ENCODE data around the gene PPIF.
A peak's percentile ranks its signal among the peaks of the same experiment; 100 is the strongest.
"Not testable (repeated sequence)": the region's sequence is repeated elsewhere in the genome, so short reads cannot be mapped to it uniquely, and the experiment has no call there.

Gene PPIF

GRCh38 chr10:79329529-79329928, 17.7 kb upstream of the PPIF start:
- FAIRE-seq: no peak

DNA sequence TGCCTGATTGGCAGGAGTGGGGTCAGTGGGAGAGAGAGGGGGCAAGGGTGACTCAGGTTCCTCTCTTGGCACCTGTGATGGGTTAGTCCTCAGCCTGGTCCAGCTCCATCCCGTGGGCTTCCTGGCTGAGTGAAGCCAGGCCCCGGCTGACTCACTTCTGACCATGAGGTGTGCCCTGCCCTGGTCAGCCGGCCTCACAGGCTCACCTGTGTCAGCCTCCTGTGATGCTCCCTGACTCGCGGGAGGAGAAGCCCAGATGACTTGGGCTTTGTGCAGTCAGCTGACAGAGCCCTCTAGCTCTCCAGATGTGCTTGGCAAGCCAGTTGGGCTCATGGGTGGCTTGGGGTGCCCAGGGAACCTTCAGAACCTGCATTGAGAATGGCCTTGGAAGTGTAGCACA, 16.0 kb upstream of the PPIF start:
- DNase-seq (ENCODE audit: low spot score) (peak; percentile 66), FAIRE-seq (no peak)

More at GRCh38 chr10:79329529-79329928, 17.7 kb upstream of the PPIF start:
- DNase-seq (ENCODE audit: low spot score): peak; percentile 65

DNA sequence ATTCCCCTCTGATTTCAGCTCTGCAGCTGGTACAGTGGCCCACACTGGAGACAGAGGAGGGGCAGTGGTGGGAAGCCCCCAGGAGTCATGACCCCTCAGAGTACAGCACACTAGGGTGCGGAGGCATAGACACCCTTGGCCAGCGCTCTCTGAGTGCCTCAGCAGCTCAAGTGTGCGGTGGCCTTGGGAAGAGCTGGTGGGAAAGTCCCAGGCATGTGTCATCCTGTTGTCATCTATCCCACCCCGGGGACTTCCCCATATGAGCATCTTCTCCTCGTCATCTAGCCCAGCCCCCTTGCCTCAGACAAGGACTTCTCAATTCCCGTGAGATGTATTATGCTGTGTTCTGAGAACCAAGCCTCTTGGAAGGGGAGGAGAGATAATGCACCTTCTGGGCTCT, 15.6 kb upstream of the PPIF start:
- peak; percentile 90 for FAIRE-seq

GRCh38 chr10:79332610-79333315, 14.5 kb upstream of the PPIF start:
- DNase-seq (ENCODE audit: low spot score); FAIRE-seq: not testable (repeated sequence)

More for the DNA sequence above, 15.6 kb upstream of the PPIF start:
- peak; percentile 99 for DNase-seq (ENCODE audit: low spot score)

- DNase-seq (ENCODE audit: low spot score): peak; percentile 86
- FAIRE-seq: peak; percentile 67
These were observed 13.8 kb upstream of the PPIF start for GRCh38 chr10:79333513-79333912.

DNA sequence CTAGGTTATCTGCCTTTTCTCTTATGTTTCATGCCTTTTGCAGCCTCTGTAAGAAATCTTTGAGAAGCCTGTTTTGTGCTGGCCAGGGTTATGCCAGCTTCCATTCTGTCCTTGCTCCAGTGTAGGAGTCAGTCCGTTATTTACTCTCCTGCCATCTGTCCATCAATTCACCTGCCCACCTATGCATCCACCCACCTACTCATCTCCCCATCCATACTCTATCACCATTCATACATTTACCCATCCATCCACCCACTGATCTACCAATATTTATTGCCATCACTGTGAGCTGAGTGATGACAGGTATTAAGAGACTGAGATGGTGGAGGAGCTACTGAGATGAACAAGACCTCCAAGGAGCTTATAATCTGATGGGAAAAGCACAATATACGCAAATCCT, 12.7 kb upstream of the PPIF start:
- no peak for FAIRE-seq

DNA sequence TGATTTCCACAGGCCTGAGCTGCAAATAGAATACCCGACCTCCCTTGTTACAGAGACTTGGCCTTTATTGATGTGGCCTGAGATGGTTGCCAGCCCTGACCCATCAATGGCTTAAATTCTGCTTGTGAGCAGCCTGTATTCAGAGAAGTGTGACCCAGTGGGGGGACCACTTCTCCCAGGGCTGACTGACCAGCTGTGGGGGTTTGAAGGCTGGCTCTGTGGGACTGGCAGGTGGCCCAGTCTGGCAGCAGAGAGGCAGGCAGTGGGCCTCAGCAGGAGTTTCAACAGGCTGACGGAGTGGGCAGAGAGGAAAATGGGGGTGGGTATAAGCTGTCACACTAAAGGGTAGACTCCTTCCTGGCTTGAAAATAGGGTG, 12.2 kb upstream of the PPIF start:
- no peak for FAIRE-seq

More for the DNA sequence above, 12.7 kb upstream of the PPIF start:
- DNase-seq (ENCODE audit: low spot score): no peak

GRCh38 chr10:79335470-79336235, 11.6 kb upstream of the PPIF start:
- FAIRE-seq (no peak), DNase-seq (ENCODE audit: low spot score) (no peak)

More for the DNA sequence above, 12.2 kb upstream of the PPIF start:
- DNase-seq (ENCODE audit: low spot score): no peak

DNA sequence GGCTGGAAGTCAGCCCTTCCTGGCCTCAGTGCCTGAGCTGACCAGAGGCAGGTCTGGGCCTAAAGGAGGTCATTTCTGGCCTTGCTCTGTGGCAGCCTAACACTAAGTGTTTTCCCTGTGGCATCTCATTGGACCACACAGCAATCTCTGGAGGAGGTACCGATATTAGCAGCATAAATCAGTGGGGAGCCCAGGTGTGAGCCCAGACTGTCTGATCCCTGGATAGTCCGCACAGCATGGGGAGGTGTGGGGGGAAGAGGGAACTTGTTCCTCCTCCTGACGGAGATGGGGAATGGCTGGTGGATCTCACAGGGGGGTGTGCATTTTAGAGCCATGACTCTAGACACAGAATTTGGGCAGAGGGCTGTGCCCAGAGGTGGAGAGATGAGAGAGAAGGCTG, 11.0 kb upstream of the PPIF start:
- FAIRE-seq: no peak
- no peak for DNase-seq (ENCODE audit: low spot score)

DNA sequence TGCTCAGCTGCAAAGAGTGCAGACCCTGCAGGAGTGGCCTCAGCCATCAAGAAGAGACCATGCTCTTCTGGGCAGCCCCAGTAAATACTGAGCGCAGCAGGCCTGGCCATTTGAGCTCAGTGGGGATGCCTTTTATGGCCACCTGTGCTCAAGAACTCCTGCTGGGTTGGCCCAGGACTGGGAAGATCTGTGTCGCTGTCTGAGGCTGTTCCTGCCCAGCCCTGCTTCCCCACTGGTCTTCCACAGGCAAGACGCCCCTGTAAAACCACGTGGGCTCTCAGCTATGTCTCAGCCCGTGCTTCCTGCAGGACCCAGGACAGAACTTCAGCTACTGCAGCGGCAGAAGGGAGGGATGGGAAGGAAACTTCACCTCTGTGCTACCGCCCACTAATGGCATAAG, 10.5 kb upstream of the PPIF start:
- no peak for DNase-seq (ENCODE audit: low spot score)
- FAIRE-seq: no peak

GRCh38 chr10:79337783-79338469, 9.3 kb upstream of the PPIF start:
- FAIRE-seq: not testable (repeated sequence)

DNA sequence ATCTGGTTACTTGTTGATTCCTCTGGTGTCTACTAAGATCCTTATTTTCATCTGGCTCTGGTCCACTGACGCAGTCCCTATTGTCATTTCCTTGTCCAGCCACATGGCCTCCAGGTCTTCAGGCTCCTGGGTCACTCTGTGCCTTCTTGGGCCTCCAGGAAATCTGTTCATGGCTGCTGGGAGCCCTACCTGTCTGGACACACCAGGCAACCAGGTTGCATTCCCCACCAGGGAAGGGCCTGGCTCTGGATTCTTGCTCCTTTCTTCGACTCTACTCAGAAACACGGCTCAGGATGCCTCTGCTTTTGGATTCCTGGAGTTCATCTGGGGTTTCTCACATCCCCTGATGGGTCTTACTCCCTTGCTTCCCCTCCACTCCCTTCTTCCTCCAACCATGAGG, 8.0 kb upstream of the PPIF start:
- no peak for FAIRE-seq
- DNase-seq (ENCODE audit: low spot score): no peak

More at GRCh38 chr10:79337783-79338469, 9.3 kb upstream of the PPIF start:
- DNase-seq (ENCODE audit: low spot score): not testable (repeated sequence)

- FAIRE-seq: no peak
- no peak for DNase-seq (ENCODE audit: low spot score)
These were observed 6.5 kb upstream of the PPIF start for GRCh38 chr10:79340646-79341244.

- DNase-seq (ENCODE audit: low spot score) (no peak), FAIRE-seq (no peak)
These were observed 4.9 kb upstream of the PPIF start for GRCh38 chr10:79342295-79342761.

- FAIRE-seq: no peak
- no peak for DNase-seq (ENCODE audit: low spot score)
These were observed 4.3 kb upstream of the PPIF start for GRCh38 chr10:79342811-79343561.

DNA sequence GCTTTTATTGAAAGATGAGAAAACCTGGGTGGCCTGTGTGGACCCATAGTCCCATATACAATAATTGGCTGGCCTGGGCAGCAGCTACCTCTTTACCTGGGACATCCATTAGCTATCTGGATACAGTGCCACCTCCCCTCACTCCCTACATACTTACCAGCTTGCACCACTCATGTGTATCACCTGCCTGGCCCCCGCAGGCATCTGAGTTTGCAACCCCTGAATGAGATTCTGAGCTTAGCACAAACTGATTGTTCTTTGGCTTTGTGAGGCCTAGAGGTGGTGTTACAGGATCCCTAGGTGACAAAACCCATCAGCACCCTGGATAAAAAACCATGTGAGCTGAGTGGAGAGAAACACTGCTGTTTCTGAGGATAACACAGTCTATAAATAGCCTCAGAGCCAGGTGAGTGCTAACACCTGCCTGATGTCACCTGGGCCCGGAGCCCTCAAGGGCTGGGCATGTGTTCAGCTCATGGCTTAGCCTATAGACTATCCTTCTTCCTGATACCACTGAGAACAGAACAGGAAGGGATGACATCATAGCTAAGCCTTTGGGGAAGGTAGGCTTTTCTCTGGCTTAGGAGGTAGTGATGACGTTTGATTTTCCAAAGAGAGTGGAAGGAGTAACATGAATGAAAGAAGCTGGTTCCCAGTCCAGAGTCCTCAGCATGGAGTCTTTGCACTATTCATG, 2.6 kb upstream of the PPIF start:
- FAIRE-seq: no peak
- DNase-seq (ENCODE audit: low spot score): no peak

DNA sequence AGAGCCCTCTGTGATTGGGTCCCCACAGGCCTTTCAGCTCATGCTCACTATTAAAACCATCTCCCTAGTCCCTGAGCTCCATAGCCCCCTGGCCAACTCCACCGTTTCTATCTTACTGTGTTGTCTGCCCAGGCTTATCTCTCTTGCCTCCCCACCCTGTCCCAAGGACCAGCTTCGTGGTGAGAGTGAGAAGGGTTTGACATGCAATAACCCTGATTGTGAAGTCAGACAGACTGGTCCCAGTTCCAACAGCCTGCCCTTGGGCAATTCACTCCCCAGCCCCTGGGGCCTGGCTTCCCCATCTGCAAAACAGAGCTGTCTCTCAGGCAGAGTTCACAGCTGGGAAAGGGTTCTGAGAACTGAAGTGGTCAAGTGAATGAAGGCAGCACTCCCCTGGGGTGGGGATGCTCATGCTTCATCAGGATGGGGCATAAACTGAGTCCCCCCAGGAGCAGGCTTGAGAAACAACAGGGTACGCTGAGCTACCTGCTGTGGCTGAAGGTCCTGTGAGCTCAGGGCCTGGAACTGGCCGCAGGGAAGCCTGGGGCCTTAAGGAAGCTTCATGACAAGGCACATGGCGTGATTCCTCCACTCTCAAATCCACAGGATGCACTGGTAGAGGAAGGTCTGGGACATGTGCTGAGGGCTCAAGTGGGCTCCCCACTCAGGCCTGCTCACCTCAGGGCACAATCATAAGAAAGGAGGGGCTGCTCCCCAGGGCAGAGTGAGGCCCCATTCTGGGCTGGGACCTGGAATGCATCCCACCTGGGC, 1.8 kb upstream of the PPIF start:
- DNase-seq (ENCODE audit: low spot score) (no peak), FAIRE-seq (no peak)

DNA sequence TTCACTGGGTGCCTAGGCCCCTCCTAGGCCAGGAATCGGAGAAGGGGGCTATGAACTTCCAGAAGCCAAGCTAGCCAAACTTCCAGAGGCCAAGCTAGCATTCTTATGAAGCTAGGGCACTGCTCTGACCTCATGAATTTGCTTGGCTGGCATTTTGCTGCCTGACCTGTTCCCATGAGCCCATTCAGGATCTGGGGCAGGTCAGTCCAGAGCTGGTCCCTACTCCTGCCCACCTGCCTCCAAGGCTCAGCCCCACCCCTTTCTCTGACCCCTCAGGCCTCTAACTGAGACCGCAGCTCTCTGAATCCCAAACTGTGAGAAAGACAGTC, 1.3 kb upstream of the PPIF start:
- FAIRE-seq: no peak
- DNase-seq (ENCODE audit: low spot score): no peak

DNA sequence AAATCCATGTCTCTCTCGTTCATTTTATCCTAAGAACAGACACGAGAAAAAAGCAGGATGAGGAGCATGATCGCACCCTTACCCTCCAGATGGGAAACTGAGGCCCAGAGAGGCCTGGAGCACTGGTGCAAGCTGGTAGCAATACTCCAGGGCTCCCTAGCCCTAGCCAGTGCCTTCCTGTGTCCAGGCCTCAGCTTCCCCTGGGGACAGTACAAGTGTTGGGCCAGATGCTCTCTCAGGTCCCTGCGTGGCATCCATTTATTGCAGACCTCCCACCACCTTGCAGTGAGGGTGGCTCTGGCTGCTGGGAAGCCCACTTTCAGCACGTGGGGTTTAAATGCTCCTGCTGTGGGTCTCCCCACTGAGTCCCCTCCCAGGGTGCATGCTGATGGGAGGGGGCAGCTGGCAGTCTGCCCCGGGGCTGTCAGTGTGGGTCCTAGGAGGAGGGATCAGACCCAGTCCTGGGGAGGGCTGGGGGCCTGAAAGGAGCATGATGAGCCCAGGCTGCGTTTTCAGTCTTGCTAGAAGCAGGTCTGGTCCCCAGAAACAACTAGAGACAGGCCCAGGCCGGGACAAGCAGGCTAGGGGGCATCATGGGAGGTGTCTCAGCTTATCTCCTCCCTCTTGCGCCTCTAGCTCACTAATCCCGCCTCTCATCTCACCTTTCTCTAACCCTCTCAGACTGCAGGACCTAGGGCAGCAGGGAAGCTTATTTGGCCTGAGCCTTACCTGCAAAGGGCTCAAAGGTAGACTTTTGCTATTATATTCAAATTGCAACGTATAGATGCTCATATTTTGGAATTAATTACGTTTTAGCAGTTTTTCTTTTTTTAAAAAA, 662 bp upstream of the PPIF start:
- no peak for DNase-seq (ENCODE audit: low spot score)
- no peak for FAIRE-seq
